GM19452 (cell line): ENCODE measurements around the gene MTHFD1.

Source experiments
- ATAC-seq: cut with Tn5 transposase; IDR thresholded peaks from one replicate; pipeline ENCODE4 v1.9.1; 2021; ENCODE audit not compliant: unreplicated experiment

The MTHFD1 gene

GRCh38 chr14:64444984-64445845 lies 57.1 kb downstream of the MTHFD1 start:
- peak; percentile 97 for ATAC-seq

GRCh38 chr14:64447876-64448670 lies 59.9 kb downstream of the MTHFD1 start:
- ATAC-seq: no peak

GRCh38 chr14:64450255-64450654 lies 62.1 kb downstream of the MTHFD1 start:
- no peak for ATAC-seq

DNA sequence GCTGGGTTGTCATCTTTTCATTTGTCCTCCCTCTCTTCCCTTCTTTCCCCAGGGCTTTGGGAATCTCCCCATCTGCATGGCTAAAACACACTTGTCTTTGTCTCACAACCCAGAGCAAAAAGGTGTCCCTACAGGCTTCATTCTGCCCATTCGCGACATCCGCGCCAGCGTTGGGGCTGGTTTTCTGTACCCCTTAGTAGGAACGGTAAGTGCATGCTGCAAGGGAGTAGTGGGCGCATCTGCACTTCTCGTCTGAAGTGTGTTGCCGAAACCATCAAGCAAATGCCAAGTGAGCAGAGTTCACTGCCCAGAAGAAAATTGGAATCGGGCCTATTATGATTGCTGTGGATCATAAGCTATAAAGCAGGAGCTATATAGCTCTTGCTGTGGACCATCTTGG lies 66.5 kb downstream of the MTHFD1 start:
- ATAC-seq: no peak

DNA sequence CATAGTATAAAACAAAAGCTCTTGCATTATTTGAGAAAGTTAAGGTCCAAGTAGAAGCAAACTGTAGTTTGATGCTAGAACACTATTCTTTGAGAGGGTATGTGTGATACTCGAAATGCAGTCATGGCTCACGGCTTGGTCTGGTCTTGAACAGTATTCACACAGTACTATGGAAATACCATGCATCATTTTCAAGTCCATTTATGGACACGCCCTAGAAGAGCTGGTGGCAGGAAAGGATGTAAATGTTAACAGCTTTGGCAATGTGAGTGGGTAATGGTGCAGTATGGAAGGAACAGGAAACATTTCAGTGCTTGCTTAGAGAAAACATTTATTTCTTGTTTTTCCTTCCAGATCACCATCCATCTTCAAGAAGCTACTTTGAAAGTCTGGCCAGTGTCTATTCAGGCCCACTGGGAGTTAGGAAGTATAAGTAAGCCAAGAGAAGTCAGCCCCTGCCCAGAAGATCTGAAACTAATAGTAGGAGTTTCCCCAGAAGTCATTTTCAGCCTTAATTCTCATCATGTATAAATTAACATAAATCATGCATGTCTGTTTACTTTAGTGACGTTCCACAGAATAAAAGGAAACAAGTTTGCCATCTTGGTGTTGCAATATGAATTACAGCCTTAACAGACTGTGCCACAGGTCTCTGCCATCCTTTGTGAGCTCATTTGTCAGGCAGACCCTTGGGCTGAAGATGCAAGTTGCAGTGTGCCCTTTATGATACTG lies 71.4 kb downstream of the MTHFD1 start:
- no peak for ATAC-seq

- no peak for ATAC-seq
Measured at GRCh38 chr14:64461221-64461620, 73.1 kb downstream of the MTHFD1 start.

- no peak for ATAC-seq
Measured at GRCh38 chr14:64463195-64463594, 75.0 kb downstream of the MTHFD1 start.

DNA sequence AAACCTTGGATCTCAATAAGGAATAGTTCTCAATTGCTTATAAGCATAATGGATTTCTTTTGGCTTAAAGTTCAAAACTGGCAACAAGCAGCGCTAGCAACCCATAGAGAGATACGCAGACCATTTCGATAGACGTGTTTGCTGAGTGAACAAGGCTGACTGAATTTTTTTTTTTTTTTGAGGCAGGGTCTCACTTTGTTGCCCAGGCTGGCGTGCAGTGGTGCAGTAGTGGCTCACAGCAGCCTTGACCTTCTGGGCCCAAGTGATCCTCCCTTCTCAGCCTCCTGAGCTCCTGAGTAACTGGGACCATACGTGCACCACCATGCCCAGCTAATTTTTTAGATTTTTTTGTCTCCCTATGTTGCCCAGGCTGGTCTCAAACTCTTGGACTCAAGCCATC lies 75.7 kb downstream of the MTHFD1 start:
- no peak for ATAC-seq

- ATAC-seq: no peak
Measured at GRCh38 chr14:64464651-64465050, 76.5 kb downstream of the MTHFD1 start.

GRCh38 chr14:64465191-64465822 lies 77.2 kb downstream of the MTHFD1 start, which contains the start of gene AKAP5:
Gene AKAP5, plus strand, starts transcription at chr14:64465499. Its CDS starts 2,896 bp downstream, at chr14:64468395.
- peak; percentile 63 for ATAC-seq

- peak; percentile 2 for ATAC-seq
Measured at GRCh38 chr14:64465831-64466554, 77.8 kb downstream of the MTHFD1 start.

- no peak for ATAC-seq
Measured at GRCh38 chr14:64467101-64467500, 78.9 kb downstream of the MTHFD1 start.

- no peak for ATAC-seq
Measured at GRCh38 chr14:64467566-64467965, 79.4 kb downstream of the MTHFD1 start.

DNA sequence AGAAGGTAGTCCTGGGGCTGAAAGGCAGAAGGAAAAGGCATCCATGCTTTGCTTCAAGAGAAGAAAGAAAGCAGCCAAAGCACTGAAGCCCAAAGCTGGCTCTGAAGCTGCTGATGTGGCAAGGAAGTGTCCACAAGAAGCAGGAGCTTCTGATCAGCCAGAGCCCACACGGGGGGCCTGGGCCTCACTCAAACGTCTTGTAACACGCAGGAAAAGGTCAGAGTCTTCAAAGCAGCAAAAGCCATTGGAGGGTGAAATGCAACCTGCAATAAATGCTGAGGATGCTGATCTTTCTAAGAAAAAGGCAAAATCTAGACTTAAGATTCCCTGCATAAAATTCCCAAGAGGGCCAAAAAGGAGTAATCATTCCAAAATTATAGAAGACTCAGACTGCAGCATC lies 80.3 kb downstream of the MTHFD1 start:
- no peak for ATAC-seq

DNA sequence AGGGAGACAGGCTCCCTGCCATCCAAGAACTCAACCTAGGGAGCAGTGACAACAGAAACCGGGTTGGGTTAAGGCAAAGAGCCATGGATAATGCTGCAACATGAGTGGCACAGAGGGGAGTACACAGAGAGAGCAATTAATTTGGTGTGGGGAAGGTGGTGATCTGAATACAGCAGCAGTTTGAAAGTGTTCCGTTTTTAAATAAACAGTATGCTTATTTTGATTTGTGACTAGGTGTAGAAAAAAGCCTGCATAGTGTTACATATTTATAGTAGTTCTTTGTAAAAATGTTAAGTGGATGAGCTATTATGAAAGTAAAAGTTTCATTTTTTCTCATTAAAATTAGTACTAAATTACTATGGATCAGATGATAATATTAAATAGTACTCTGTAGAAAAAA lies 85.9 kb downstream of the MTHFD1 start:
- no peak for ATAC-seq

DNA sequence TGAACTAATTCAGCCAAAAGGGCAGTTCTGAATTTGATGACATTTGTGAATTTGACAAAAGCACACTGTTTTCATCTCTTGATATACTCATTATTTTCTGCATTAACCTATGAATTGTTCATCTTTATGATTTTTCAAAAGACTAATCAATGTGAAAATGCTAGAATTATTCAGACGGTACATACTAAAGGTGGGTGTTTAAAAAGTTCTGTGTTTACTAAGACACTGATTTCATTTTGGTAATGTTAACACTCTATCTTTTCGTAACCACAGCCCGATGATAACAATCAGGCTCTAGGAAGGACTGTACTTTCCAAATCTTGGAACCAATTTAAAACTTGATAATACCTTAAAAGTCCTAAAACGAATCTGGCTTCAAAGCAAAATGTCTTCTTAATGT lies 86.5 kb downstream of the MTHFD1 start:
- no peak for ATAC-seq

DNA sequence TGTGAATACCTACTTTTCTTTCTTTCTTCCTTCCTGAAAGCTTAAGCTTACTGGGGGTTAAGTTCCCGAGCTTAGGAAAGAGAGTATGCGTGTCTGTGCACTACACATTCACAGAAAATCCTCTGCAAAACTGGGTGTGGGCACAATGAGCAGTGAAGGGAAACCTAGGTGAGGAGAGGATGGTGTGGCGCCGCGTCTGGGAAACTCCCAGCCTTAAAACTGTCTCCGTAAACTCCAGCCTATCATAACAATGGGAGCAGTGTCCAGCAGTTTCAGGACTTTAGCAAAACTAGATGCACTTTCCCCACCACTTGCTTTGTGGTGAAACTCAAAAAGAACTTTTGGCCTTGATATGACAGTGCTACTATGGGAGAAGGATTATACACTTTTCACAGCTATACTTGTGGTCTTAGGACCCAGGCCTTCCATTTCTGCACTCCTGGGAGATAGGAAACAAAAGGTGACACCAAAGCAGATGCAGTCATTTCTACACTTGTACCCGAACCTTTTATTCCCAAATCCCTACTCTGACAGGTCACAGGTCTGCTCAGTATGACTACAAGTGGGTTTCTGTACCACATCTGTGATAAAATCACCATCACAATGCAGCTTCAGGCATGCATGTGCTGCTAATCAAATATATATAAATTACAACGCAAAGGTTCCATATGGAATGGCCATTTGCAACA lies 87.6 kb downstream of the MTHFD1 start:
- ATAC-seq: no peak

DNA sequence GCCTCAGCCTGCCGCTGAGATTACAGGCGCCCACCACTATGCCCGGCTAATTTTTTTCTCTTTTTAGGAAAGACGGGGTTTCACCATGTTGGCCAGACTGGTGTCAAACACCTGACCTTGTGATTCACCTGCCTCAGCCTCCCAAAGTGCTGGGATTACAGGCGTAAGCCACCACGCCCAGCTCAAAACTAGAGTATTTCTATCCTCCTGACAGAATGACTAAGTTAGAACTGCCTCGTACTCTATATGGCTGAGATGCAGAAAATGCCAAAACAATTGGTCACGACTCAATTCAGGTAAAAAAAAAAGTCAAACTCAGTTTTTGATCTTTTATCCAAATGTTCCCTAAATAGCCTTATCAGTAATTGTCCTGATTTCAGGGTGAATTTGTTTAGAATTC lies 88.3 kb downstream of the MTHFD1 start:
- no peak for ATAC-seq

DNA sequence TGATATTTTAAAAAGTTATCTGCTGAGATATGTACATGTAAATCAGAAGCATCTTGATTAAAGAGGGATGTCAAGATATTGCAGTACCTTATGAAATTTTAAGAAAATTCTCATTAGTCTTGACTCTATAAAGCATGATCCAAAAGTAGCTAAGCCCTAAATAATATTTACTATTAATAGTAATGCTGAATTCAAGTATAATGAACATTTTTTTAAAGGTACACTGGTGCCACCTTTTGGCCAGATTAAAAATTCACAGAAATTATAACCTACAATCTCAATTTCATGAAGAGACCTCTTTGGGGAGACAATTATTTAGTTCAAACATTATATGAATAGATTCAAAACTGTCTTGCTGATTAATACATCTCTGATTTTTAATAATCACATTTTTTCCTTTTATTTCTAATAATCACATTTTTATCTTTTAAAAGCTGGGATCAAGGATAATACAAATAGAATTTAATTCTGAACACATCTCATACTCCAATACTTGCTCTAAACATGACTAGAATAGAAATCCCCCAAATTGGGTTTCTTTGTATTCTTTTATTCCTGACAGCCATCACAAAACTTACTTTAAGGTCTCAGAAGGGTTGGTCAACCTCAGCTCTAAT lies 90.6 kb downstream of the MTHFD1 start:
- ATAC-seq: no peak
